Measurements from ENCODE around the gene CAPN7.

DNA sequence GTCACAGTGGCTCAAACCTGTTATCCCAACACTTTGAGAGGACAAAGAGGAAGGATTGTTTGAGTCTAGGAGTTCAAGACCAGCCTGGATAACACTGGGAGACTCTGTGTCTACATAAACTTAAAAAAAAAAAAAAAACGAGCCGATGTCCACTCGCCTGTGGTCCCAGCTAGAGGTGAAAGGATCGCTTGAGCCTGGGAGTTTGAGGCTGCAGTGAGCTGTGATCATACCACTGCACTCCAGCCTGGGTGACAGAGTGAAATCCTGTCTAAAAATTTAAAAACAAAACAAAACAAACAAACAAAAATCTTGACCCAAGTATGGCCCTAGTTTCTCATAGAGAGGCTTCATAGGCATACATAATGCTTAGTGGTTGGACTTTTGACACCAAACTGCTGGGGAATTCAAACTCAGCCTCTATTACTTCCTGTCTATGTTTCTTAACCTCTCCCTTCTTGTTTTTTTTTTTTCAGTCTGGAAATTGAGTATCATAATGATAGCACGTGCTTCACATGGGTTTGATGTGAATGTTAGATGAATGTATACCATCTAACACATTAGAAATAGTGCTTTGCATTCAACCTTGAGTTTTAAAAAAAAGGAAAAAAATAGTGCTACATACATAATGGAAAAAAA is 46.4 kb upstream of the CAPN7 start:
- TF ChIP-seq, protein P1, sequence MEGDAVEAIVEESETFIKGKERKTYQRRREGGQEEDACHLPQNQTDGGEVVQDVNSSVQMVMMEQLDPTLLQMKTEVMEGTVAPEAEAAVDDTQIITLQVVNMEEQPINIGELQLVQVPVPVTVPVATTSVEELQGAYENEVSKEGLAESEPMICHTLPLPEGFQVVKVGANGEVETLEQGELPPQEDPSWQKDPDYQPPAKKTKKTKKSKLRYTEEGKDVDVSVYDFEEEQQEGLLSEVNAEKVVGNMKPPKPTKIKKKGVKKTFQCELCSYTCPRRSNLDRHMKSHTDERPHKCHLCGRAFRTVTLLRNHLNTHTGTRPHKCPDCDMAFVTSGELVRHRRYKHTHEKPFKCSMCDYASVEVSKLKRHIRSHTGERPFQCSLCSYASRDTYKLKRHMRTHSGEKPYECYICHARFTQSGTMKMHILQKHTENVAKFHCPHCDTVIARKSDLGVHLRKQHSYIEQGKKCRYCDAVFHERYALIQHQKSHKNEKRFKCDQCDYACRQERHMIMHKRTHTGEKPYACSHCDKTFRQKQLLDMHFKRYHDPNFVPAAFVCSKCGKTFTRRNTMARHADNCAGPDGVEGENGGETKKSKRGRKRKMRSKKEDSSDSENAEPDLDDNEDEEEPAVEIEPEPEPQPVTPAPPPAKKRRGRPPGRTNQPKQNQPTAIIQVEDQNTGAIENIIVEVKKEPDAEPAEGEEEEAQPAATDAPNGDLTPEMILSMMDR (IDR thresholded peaks at IDR 0.05; ENCODE audit: low read length), result no peak
- no peak for TF ChIP-seq EZH2 (optimal IDR thresholded peaks at IDR 0.05; ENCODE audit: low read depth, low read length)
- no peak for TF ChIP-seq EZH2phosphoT487 (IDR thresholded peaks at IDR 0.05; ENCODE audit: low read length)
